ENCODE measurements around the gene RETREG2.

The RETREG2 gene

GRCh38 chr2:219214141-219214540 lies 36.1 kb downstream of the RETREG2 start:
- Histone ChIP-seq H3K9me3 (ENCODE audit: control insufficient read depth, low read length) (no peaks in the 10 kb centered on the region), H3K9ac (ENCODE audit: low read length) (no peak overlapping the region), H3K4me1 (ENCODE audit: control insufficient read depth, insufficient read depth, low read length) (peaks cover 26% of the 10 kb centered on the region), H3K4me3 (ENCODE audit: low read length) (no peak overlapping the region), H3K36me3 (ENCODE audit: control insufficient read depth, insufficient read depth, low read length) (peaks cover 2% of the 10 kb centered on the region), H3K27me3 (ENCODE audit: control insufficient read depth, insufficient read depth, low read length) (no peaks in the 10 kb centered on the region)

DNA sequence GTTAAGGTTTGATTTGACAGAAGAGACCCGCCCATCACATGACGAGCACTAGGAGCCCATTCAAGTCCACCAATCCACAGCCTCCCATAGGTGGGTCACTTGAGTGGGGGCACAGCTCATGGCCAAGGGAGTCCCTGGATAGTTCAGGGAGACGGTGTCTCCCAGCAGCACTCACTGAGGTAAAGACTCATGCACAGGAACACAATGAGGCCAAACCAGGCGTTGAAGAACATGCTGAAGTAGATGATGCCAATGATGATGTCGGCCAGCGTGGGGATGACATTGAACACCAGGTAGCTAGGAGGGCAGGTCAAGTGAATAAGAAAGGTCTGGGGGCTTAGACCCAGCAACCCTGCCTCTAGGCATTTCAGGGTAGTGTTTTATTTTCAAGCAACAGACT lies 36.7 kb downstream of the RETREG2 start:
- peaks cover under 1% of the 10 kb centered on the region for H3K36me3 ChIP-seq (ENCODE audit: control insufficient read depth, insufficient read depth, low read length)
- H3K9me3 ChIP-seq (ENCODE audit: control insufficient read depth, low read length): no peaks in the 10 kb centered on the region
- no peaks in the 10 kb centered on the region for H3K27me3 ChIP-seq (ENCODE audit: control insufficient read depth, insufficient read depth, low read length)
- H3K4me1 ChIP-seq (ENCODE audit: control insufficient read depth, insufficient read depth, low read length): peaks cover 32% of the 10 kb centered on the region
- H3K9ac ChIP-seq (ENCODE audit: low read length): no peak overlapping the region
- no peak overlapping the region for H3K4me3 ChIP-seq (ENCODE audit: low read length)

GRCh38 chr2:219215871-219216534 lies 37.9 kb downstream of the RETREG2 start:
- Histone ChIP-seq H3K9ac (ENCODE audit: low read length) (no peak overlapping the region), H3K9me3 (ENCODE audit: control insufficient read depth, low read length) (no peaks in the 10 kb centered on the region), H3K4me1 (ENCODE audit: control insufficient read depth, insufficient read depth, low read length) (peaks cover 33% of the 10 kb centered on the region), H3K36me3 (ENCODE audit: control insufficient read depth, insufficient read depth, low read length) (peaks cover 8% of the 10 kb centered on the region), H3K4me3 (ENCODE audit: low read length) (no peak overlapping the region), H3K27me3 (ENCODE audit: control insufficient read depth, insufficient read depth, low read length) (no peaks in the 10 kb centered on the region)

DNA sequence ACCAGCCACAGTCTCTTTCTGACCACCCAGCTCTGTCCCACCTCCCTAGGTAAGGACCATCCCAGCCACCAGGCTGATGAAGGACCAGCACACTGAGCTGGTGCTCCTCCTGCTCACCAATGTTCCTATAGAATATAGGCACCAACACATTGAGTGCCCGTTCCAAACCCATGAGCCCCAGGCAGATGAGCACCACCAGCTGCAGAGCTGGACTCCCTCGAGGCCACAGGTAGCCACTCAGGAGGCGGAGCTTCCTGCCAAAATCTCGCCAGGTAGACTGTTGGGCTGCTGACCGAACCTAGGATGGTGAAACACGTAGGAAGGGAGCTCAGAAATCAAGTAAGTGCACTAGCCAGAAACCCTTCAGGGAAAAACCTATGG lies 38.5 kb downstream of the RETREG2 start:
- H3K36me3 ChIP-seq (ENCODE audit: control insufficient read depth, insufficient read depth, low read length): peaks cover 8% of the 10 kb centered on the region
- H3K4me3 ChIP-seq (ENCODE audit: low read length): no peak overlapping the region

DNA sequence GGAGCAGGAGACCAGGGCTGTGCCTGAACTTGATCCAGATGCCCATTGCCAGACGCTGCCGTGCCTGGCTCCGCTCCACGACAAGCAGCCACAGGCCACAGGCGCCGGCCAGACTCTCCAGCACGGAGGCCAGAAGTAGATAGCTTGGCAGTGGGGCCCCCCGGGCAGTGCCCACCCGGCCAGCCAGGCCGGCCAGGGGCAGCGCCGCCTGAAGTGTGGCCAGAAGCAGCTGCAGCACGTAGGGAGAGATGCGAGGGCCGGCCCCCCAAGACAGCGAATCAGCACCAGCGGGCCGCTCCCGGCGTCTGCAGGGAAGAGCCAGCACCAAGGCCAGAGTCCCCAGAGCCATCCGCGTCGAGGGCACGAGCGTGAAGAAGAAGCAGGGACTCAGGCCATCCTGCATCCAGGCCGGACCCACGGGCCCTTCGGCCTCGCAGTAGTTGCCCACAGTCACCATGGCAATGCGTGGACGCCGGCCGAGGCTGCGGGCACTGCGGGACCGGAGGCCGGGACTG lies 40.2 kb downstream of the RETREG2 start:
- H3K27me3 ChIP-seq (ENCODE audit: control insufficient read depth, insufficient read depth, low read length): no peaks in the 10 kb centered on the region
- peak overlapping the region; percentile 49 for H3K9ac ChIP-seq (ENCODE audit: low read length)
- no peaks in the 10 kb centered on the region for H3K9me3 ChIP-seq (ENCODE audit: control insufficient read depth, low read length)
- peaks cover 10% of the 10 kb centered on the region for H3K36me3 ChIP-seq (ENCODE audit: control insufficient read depth, insufficient read depth, low read length)
- H3K4me3 ChIP-seq (ENCODE audit: low read length): peak overlapping the region; percentile 28
- H3K4me1 ChIP-seq (ENCODE audit: control insufficient read depth, insufficient read depth, low read length): peaks cover 33% of the 10 kb centered on the region

More for the DNA sequence above, 38.5 kb downstream of the RETREG2 start:
- no peaks in the 10 kb centered on the region for H3K9me3 ChIP-seq (ENCODE audit: control insufficient read depth, low read length)
- no peak overlapping the region for H3K9ac ChIP-seq (ENCODE audit: low read length)
- H3K27me3 ChIP-seq (ENCODE audit: control insufficient read depth, insufficient read depth, low read length): no peaks in the 10 kb centered on the region
- H3K4me1 ChIP-seq (ENCODE audit: control insufficient read depth, insufficient read depth, low read length): peaks cover 33% of the 10 kb centered on the region

DNA sequence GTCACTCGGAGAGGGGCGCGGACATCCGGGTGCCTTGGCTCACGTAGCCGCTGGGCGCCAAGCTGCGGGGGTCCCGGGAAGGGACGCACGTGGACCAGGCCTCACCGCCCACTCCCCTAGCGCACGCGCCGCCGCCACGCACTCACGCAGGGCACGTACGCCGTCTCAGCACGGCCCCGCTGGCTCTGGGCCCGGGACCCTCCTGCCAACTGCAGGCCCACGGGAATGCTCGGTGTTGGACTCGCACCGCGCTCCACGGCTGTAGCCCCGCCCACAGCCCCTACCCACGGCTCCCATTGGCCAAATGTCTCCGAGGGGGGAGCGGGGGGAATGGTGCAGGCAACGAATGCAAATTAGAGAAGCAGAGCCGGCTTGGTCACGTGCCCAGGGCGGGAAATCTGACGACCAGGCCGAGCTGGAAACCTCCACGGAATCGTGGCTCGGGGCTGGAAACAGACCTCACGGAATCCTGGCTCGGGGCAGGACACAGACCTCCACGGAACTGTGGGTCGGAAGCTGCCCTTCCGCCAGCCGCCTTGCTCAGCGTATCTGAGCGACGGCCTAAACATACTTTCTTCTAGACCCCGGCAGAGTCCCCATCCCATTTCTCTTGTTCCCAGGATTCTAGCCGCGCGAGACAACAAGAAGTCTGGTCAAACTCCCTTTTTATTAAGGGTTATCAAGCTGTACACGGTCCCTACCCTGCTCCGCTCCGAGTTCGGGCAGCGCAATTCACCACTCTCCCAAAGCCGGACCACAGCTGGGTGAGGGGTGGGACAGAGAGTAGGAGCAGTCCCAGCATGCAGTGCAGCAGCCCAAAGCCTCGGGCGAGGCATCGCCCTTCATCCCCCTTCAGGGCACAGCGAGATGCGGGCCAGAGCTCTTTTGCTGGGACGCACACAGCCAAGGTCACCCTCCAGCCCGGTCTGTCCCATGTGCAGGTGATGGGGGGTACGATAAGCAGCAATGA lies 40.9 kb downstream of the RETREG2 start, which contains the start of gene ABCB6:
ABCB6 (minus strand) TSS at position 227 of the 970 bp plus-strand sequence. CDS start 285 bp downstream, outside the sequence.
- peak within 1 kb of the TSS; percentile 28 for H3K4me3 ChIP-seq (ENCODE audit: low read length)
- H3K9ac ChIP-seq (ENCODE audit: low read length): peak within 1 kb of the TSS; percentile 49
- no peaks in the 10 kb centered on the region for H3K27me3 ChIP-seq (ENCODE audit: control insufficient read depth, insufficient read depth, low read length)
- H3K4me1 ChIP-seq (ENCODE audit: control insufficient read depth, insufficient read depth, low read length): peaks cover 33% of the 10 kb centered on the region
- H3K9me3 ChIP-seq (ENCODE audit: control insufficient read depth, low read length): no peaks in the 10 kb centered on the region
- peaks cover 18% of the 10 kb centered on the region for H3K36me3 ChIP-seq (ENCODE audit: control insufficient read depth, insufficient read depth, low read length)

GRCh38 chr2:219219784-219220532 lies 41.9 kb downstream of the RETREG2 start:
- H3K36me3 ChIP-seq (ENCODE audit: control insufficient read depth, insufficient read depth, low read length): peaks cover 24% of the 10 kb centered on the region
- H3K4me1 ChIP-seq (ENCODE audit: control insufficient read depth, insufficient read depth, low read length): peaks cover 33% of the 10 kb centered on the region
- no peaks in the 10 kb centered on the region for H3K9me3 ChIP-seq (ENCODE audit: control insufficient read depth, low read length)
- no peaks in the 10 kb centered on the region for H3K27me3 ChIP-seq (ENCODE audit: control insufficient read depth, insufficient read depth, low read length)
- H3K4me3 ChIP-seq (ENCODE audit: low read length): no peak overlapping the region
- H3K9ac ChIP-seq (ENCODE audit: low read length): no peak overlapping the region

DNA sequence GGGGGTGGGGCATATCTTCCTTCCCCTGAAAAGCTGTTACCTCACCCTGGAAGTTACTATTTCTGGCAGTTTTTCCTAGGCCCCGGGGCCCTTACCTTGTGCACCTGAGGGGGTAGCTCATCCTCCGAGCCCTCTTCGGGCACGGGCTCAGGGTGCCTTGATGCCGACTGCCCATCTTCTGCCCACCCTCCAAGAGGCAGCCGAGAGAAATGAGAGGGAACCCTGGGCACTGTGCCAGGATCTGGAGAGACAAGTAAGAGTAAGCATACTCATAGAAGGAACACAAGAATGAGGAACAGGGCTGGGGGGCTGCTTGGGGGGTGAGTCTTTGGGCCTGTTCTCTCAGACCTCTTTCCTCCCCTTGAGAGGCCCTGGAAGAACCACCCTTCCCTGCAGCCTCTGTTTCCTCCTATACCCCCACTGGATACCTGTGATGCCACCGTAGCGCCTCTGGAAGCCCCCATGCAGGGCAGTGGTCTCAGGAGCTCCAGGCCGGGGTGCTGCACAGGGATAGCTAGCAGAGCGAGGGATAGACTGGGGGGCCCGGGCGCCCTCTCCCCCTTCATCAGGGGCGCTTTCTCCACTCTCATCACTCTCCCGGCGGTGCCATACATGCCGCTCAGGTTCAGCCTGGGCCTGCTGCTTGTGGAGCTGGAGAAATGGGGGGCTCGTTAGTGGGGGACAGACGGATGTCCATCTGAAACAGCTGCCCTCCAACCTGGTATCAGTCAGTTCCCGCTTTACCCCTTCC lies 42.8 kb downstream of the RETREG2 start:
- Histone ChIP-seq H3K9me3 (ENCODE audit: control insufficient read depth, low read length) (no peaks in the 10 kb centered on the region), H3K9ac (ENCODE audit: low read length) (no peak overlapping the region), H3K4me3 (ENCODE audit: low read length) (no peak overlapping the region), H3K36me3 (ENCODE audit: control insufficient read depth, insufficient read depth, low read length) (peaks cover 28% of the 10 kb centered on the region), H3K27me3 (ENCODE audit: control insufficient read depth, insufficient read depth, low read length) (no peaks in the 10 kb centered on the region), H3K4me1 (ENCODE audit: control insufficient read depth, insufficient read depth, low read length) (peaks cover 33% of the 10 kb centered on the region)

DNA sequence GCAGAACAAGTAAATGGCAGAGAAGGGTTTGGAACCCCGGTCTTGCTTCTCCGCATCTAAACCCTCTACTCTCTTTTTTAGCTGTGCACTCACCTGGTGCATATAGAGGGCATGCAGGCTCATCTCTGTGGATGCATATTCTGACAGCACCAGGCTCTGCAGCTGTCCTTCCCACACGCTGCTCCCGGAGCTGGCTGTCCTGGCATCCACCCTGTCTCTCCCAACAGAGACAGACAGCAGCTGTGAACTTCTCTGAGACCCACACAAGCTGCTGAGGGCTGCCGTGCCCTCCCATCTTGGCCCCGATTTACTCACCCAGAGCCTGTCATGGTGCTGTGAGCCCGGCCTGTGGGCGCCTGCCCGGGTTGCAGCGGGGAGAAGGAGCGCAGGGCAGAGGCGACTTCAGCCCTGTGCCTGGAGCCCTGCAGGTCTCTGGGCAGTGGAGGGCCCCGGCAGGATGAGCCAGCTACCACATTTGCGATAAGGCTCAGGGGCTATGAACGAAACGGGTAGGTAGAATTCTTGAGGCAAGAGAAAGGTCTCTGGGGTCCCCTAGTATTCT lies 44.0 kb downstream of the RETREG2 start:
- Histone ChIP-seq H3K36me3 (ENCODE audit: control insufficient read depth, insufficient read depth, low read length) (peaks cover 28% of the 10 kb centered on the region), H3K9me3 (ENCODE audit: control insufficient read depth, low read length) (no peaks in the 10 kb centered on the region), H3K4me1 (ENCODE audit: control insufficient read depth, insufficient read depth, low read length) (peaks cover 22% of the 10 kb centered on the region), H3K9ac (ENCODE audit: low read length) (no peak overlapping the region), H3K27me3 (ENCODE audit: control insufficient read depth, insufficient read depth, low read length) (no peaks in the 10 kb centered on the region), H3K4me3 (ENCODE audit: low read length) (no peak overlapping the region)

GRCh38 chr2:219223831-219224610 lies 45.9 kb downstream of the RETREG2 start:
- Histone ChIP-seq H3K4me3 (ENCODE audit: low read length) (no peak overlapping the region), H3K9ac (ENCODE audit: low read length) (no peak overlapping the region), H3K4me1 (ENCODE audit: control insufficient read depth, insufficient read depth, low read length) (peaks cover 21% of the 10 kb centered on the region), H3K27me3 (ENCODE audit: control insufficient read depth, insufficient read depth, low read length) (no peaks in the 10 kb centered on the region), H3K36me3 (ENCODE audit: control insufficient read depth, insufficient read depth, low read length) (peaks cover 28% of the 10 kb centered on the region), H3K9me3 (ENCODE audit: control insufficient read depth, low read length) (no peaks in the 10 kb centered on the region)

All from mucosa of stomach (tissue), 1 donor.